Peyer's patch (tissue), 4 donors: ENCODE data around the gene RTN4RL1. TPM values are rescaled to one million over a fixed set of nuclear protein-coding genes. Genes with fewer than 3 reads are reported as not detected.

Experiments used
- DNase-seq, 3 donors: peaks; one replicate each; pipeline ENCODE4 v3.0.0-alpha.2; 2017 to 2019
- H3K27ac ChIP-seq, 4 donors: fragments of 200-600 bp; sonication (generic); one replicate each; pipeline ENCODE4 v1.5.1; 2016 to 2019
- H3K27me3 ChIP-seq, 2 donors: fragments of 200-600 bp; sonication (generic); one replicate each; pipeline ENCODE4 v1.5.1; 2019
- H3K36me3 ChIP-seq, 3 donors: fragments of 200-600 bp; sonication (generic); one replicate each; pipeline ENCODE4 v1.5.1; 2016 to 2019
- H3K4me1 ChIP-seq, 4 donors: fragments of 200-600 bp; sonication (generic); one replicate each; pipeline ENCODE4 v1.5.1; 2016 to 2019
- H3K4me3 ChIP-seq, 4 donors: fragments of 200-600 bp; sonication (generic); 1 replicate in 3 of 4; 2 replicates in 1 of 4; pipeline ENCODE4 v1.5.1; 2016 to 2019; ENCODE audit warnings: mild to moderate bottlenecking in 1 of 4
- H3K9me3 ChIP-seq, 4 donors: fragments of 200-600 bp; sonication (generic); one replicate each; pipeline ENCODE4 v1.5.1; 2016 to 2019; ENCODE audit warnings: mild to moderate bottlenecking in 1 of 4
- CTCF ChIP-seq, 6 experiments: fragments of 450-650 bp in 4 of 6; fragments of 200-600 bp in 2 of 6; sonication (generic) in 1 of 6; IDR thresholded peaks; one replicate each; pipeline ENCODE4 v1.5.1; 2017 to 2019; ENCODE audit warnings: antibody characterized with exemption in 6 of 6, mild to moderate bottlenecking in 3 of 6, moderate library complexity in 1 of 6
- POLR2A ChIP-seq, 2 donors: fragments of 450-650 bp; IDR thresholded peaks; one replicate each; pipeline ENCODE4 v1.5.1; 2017; ENCODE audit warnings: antibody characterized with exemption in 2 of 2, mild to moderate bottlenecking in 2 of 2, moderate library complexity in 2 of 2
- total RNA-seq, 4 donors: library from RNA; depleted of rRNA; stranded (reverse); fragments of >200 nt; gene quantifications; one replicate each; pipeline ENCODE4 v1.1.0, GENCODE V29; 2016

RTN4RL1 gene
- total RNA-seq, 4 donors from 2014 or later, result not detected

- Histone ChIP-seq H3K4me3 (no peak overlapping the region), H3K27me3 (no peaks in the 10 kb centered on the region), H3K9me3 (no peaks in the 10 kb centered on the region), H3K36me3 (no peaks in the 10 kb centered on the region), H3K4me1 (no peaks in the 10 kb centered on the region), H3K27ac (no peak overlapping the region)
- TF ChIP-seq CTCF (IDR thresholded peaks at IDR 0.05) (no peak), POLR2A (IDR thresholded peaks at IDR 0.05) (no peak)
- DNase-seq, result no peak
Observed at GRCh38 chr17:1934901-1935300, 90.2 kb downstream of the RTN4RL1 start.

DNA sequence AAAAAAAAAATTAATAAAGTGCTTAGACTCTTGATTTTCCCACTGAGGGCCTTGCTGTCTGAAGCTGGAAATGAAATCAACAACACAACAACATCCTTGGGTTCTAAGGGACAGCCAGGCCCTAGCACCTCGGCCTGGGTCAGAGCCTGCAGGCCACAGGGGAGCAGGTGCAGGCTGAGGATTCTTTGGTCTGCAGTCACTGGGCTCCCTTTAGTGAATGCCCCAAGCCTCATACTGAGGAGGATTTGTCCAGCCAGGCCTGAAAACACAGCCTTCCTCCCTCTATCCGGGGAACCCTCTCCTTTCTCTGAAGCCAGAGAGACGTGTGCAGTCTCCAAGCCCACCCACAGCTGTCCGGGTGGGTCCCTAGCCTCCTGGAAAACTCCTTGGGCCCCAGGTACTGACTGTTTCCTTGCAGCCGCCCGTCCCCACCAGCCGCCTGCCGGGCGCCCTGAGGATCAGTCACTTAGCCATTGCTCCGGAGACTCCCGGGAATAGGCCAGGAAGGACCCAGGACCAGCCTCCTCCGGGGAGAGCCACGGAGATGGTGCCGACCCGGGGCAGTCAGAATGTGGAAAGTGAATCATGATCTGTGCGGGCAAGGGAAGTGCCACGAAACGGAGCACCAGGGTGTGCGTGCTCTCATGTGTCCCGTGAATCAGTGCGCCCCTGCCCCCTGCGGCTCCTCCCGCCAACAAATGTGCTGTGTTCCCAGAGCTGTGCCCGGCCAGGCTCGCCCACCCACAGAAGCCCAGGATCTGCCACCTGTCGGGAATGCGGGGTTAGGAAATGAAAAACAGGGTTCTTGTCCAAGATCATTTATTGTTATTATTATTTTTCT is 91.0 kb downstream of the RTN4RL1 start:
- DNase-seq, result no peak
- no peak for TF ChIP-seq CTCF (IDR thresholded peaks at IDR 0.05)
- TF ChIP-seq POLR2A (IDR thresholded peaks at IDR 0.05), result no peak
- H3K27me3 ChIP-seq, result no peaks in the 10 kb centered on the region
- H3K36me3 ChIP-seq, result no peaks in the 10 kb centered on the region
- no peaks in the 10 kb centered on the region for H3K4me1 ChIP-seq
- no peaks in the 10 kb centered on the region for H3K9me3 ChIP-seq
- no peak overlapping the region for H3K27ac ChIP-seq
- H3K4me3 ChIP-seq, result no peak overlapping the region

GRCh38 chr17:1931844-1932579 is 93.1 kb downstream of the RTN4RL1 start:
- Histone ChIP-seq H3K4me3 (no peak overlapping the region), H3K9me3 (no peaks in the 10 kb centered on the region), H3K36me3 (no peaks in the 10 kb centered on the region), H3K4me1 (no peaks in the 10 kb centered on the region), H3K27me3 (no peaks in the 10 kb centered on the region), H3K27ac (no peak overlapping the region)
- DNase-seq, result no peak
- TF ChIP-seq POLR2A (IDR thresholded peaks at IDR 0.05) (no peak), CTCF (IDR thresholded peaks at IDR 0.05) (no peak)

DNA sequence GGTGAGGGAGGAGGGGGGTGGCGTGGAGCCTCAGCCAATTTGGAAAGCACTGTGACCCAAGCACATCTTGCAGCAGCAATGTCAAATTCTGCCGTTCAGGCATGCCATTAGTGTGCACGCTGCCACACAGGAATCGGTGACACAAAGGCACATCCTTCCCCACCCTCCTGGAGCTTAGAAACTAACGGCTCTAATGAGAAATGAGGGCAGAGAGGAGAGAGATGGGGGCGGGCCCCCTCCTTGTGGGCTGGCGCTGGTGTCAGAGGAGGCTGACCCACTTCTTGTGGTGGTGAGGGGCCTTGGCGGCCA is 94.8 kb downstream of the RTN4RL1 start:
- TF ChIP-seq POLR2A (IDR thresholded peaks at IDR 0.05) (no peak), CTCF (IDR thresholded peaks at IDR 0.05) (no peak)
- Histone ChIP-seq H3K4me3 (no peak overlapping the region), H3K27me3 (no peaks in the 10 kb centered on the region), H3K4me1 (no peaks in the 10 kb centered on the region), H3K27ac (no peak overlapping the region), H3K9me3 (no peaks in the 10 kb centered on the region), H3K36me3 (no peaks in the 10 kb centered on the region)
- DNase-seq, result no peak

GRCh38 chr17:1928976-1929375 is 96.2 kb downstream of the RTN4RL1 start:
- TF ChIP-seq CTCF (IDR thresholded peaks at IDR 0.05), result no peak
- no peak for TF ChIP-seq POLR2A (IDR thresholded peaks at IDR 0.05)
- H3K36me3 ChIP-seq, result no peaks in the 10 kb centered on the region
- no peak for DNase-seq

More at GRCh38 chr17:1928976-1929375, 96.2 kb downstream of the RTN4RL1 start:
- H3K4me3 ChIP-seq, result no peak overlapping the region
- H3K4me1 ChIP-seq, result no peaks in the 10 kb centered on the region
- no peaks in the 10 kb centered on the region for H3K9me3 ChIP-seq
- no peak overlapping the region for H3K27ac ChIP-seq
- H3K27me3 ChIP-seq, result no peaks in the 10 kb centered on the region
